Measurements from ENCODE around the gene TMCC1.
"Not testable (repeated sequence)": the region's sequence is repeated elsewhere in the genome, so short reads cannot be mapped to it uniquely, and the experiment has no call there.

TMCC1 gene

GRCh38 chr3:129769616-129770015 lies 123.9 kb downstream of the TMCC1 start:
- no peak for DNase-seq

DNA sequence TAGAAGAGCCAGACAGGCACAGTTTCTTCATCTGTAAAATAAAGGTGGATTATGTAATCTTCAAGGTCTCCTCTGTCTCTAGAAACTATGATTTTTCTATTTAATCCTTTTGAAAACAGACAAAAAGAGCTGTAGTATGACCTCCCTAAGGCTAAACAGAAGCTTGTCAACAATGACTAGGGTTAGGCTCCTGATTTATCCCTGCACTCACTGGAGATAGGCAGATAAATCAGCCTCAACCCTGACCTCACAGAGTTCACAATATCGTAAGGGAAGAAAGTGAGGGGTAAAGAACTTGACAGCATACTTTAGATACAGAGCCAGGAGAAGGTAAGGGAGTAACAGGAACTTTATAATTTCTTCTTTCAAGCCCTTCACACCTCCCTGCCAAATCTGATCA lies 124.8 kb downstream of the TMCC1 start:
- DNase-seq = no peak

DNA sequence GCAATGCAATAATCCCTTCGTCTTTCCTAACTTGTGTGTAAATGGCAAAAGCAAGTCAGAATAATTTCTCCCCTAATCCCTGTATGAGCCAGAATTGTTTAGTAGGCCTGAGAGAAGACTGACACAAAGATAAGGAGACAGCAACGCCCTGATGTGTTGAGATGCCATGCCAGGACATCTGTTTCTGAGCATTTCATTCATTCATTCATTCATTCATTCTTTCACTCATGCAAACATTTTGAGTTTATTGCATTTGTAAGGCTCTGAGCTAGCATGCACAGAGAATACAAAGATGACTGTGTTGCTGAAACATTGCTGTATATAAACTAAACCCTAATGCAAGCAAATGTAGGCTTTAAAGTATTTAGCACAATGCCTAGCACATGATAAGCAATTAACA lies 127.4 kb downstream of the TMCC1 start:
- no peak for DNase-seq

GRCh38 chr3:129764090-129764489 lies 129.4 kb downstream of the TMCC1 start:
- no peak for DNase-seq

GRCh38 chr3:129758785-129759320 lies 134.7 kb downstream of the TMCC1 start:
- no peak for DNase-seq

DNA sequence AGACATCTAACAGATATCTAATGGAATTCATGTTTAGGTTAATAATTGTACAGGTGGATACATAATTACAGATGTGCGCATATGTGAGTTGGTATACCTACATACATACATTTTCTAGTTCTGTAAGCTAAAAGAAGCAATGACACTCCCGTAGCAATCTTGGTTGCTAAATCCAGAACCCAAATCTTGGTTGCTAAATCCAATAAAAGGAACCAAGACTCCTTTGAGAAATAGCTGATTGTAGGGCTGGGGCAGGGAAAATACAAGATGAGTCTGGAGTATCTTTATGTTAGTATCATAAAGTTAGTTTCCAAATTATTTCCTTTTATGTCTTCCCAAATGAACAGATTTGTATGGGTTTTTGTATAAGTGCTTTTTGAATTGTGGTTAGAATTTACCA lies 135.2 kb downstream of the TMCC1 start:
- DNase-seq = no peak

DNA sequence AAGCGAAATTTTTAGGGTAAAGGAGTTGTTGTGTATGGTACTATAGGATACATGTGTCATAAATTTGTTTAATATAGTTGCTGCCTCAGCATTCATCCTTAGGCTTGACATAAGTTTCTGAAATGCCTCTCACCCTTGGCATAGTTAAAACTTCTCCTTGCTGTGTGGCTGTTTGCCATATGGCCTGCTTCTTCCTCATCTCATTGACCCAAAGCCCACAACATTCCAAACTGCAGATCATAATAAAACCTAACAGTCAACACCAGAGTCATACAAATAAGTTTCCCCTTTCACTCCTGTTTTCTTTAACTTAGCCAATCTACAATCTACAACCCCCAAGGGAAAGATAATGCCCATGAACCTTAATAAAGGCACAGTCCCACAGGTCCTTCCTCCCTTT lies 136.6 kb downstream of the TMCC1 start:
- no peak for DNase-seq

DNA sequence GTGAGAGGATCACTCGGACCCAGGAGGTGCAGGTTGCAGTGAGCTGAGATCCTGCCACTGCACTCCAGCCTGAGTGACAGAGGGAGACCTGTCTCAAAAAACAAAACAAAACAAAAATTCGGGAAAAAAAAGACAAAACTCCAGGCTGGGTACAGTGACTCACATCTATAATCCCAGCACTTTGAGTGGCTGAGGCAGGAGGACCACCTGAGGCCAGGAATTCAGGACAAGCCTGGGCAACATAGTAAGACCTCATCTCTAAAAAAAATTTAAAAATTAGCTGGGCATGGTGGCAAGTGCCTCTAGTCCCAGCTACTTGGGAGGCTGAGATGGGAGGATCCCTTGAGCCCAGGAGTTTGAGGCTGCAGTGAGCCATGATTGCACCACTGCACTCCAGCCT lies 142.4 kb downstream of the TMCC1 start:
- DNase-seq = not testable (repeated sequence)

GRCh38 chr3:129749692-129750091 lies 143.8 kb downstream of the TMCC1 start:
- DNase-seq = no peak

DNA sequence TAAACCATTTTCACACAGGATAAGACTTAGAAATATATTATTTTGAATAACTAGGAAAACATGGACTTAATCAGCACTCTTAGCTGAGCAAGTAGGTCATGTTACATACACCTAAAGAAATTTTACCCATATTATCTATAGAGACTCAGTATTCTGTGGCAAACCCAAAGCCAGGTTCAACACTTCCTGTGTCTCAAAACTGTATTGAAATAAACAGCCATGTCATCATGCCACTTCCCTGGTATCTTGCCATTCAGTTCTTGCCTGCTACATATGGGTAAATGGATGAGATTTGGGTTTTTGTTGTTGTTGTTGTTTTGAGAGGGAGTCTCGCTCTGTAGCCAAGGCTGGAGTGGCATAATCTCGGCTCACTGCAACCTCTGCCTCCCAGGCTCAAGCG lies 145.5 kb downstream of the TMCC1 start:
- DNase-seq = no peak

DNA sequence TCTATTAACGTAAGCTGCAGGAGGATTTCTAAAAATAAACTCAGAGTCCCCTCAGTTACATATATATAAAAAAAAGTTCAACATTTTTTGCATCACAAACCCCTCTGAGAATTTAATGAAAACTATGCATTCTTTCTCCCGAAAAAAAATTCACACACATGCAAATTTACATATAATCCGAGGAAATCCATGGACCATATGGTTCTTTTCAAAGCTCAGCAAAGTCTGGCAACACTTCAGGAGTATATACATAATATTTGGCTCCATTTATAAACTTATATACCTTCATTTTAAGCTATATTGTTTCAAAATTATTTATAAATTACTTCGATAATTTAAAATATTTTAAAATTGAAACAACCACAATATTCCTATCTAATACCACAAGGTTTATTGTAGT lies 146.4 kb downstream of the TMCC1 start:
- no peak for DNase-seq

DNA sequence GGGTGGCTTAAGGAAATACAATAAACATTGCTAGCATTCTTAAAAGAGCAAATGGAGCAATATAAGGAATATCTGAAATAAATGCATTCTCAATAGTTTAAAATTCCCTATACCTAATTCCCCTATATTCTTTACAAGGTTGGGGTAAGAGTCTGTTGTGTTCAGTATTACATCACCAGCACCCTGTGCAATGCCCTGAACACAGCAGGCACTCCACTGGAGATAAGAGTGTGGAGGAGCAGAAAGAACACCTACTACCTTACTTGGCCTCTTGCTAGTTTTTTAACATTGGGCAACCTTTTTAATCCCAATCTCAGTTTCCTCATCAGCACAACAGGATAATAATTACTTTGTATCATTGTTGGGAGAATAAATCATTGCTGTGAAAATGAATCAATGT lies 146.9 kb downstream of the TMCC1 start:
- no peak for DNase-seq

- DNase-seq = no peak
Observed at GRCh38 chr3:129745253-129745652, 148.3 kb downstream of the TMCC1 start.

DNA sequence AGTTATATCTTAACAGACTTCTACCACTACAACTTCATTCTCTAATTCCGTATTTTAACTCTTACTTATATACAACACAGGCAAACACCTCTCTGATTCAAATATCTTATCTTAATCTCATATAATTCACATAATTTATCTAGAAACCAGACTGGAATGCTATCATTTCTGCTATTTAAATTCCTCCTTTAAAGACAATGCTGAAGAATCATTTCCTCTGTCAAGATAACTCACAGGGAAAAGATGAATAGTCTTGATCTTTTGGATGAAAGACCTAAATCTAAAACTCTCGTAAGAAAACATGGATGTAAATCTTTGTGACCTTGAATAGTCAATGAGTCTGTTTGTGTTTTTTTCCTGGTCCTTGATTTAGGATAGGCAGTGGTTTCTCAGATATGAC lies 151.7 kb downstream of the TMCC1 start:
- no peak for DNase-seq

- DNase-seq = no peak
Observed at GRCh38 chr3:129740090-129740489, 153.4 kb downstream of the TMCC1 start.

DNA sequence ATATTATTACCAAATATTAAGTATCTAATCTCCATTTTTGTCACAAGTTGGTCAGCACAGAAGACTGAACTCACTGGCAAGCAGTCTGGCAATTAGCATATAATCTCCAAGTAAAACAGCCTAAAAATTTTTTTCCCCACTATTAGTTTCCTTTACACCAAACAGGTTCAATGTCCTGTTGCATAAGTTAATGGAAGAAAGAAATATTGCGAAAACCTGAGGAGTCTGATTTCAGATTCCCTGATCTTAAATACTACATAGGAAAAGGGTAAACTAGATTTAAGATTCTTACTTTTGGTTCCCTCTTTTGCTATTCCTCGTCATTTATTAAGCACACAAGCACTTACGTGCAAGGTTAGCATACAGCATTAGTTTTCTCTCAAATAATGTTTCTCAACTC lies 153.9 kb downstream of the TMCC1 start:
- no peak for DNase-seq

GRCh38 chr3:129738172-129738571 lies 155.3 kb downstream of the TMCC1 start:
- DNase-seq = no peak

GRCh38 chr3:129736070-129736469 lies 157.4 kb downstream of the TMCC1 start:
- DNase-seq = no peak

GRCh38 chr3:129735638-129736037 lies 157.9 kb downstream of the TMCC1 start:
- no peak for DNase-seq

DNA sequence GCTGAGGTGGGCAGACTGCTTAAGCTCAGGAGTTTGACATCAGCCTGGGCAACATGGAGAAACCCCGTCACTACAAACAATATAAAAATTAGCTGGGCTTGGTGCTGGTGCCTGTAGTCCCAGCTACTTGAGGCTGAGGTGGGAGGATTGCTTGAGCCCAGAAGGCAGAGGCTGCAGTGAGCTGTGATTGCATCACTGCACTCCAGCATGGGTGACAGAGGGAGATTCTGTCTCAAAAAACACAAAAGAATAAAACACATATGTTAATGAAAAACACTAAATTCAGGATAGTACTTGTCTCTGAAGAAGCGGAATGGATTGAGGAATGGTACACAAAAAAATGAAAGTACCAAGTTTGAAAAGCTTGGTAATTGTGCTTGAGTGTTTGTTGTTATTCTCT lies 159.1 kb downstream of the TMCC1 start:
- no peak for DNase-seq

GRCh38 chr3:129732200-129732876 lies 161.2 kb downstream of the TMCC1 start:
- no peak for DNase-seq

DNA sequence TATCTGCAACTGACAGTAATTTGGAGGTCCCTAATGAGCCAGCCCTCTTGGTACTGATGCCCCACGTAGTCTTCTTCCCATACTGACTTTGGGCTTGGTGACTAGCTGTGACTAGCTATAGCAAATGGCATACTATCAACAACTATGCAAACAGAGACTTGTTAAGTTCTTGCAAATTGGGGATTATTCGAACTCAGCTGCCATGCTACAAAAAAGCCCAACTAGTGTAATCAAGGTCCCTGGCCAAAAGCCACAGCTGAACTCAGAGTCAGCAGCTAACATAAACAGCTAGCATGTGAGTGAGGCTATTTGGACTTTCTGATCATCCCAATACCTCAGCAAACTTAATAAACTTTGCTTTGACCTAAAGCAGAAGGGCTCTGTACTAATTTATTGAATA lies 165.8 kb downstream of the TMCC1 start:
- no peak for DNase-seq

DNA sequence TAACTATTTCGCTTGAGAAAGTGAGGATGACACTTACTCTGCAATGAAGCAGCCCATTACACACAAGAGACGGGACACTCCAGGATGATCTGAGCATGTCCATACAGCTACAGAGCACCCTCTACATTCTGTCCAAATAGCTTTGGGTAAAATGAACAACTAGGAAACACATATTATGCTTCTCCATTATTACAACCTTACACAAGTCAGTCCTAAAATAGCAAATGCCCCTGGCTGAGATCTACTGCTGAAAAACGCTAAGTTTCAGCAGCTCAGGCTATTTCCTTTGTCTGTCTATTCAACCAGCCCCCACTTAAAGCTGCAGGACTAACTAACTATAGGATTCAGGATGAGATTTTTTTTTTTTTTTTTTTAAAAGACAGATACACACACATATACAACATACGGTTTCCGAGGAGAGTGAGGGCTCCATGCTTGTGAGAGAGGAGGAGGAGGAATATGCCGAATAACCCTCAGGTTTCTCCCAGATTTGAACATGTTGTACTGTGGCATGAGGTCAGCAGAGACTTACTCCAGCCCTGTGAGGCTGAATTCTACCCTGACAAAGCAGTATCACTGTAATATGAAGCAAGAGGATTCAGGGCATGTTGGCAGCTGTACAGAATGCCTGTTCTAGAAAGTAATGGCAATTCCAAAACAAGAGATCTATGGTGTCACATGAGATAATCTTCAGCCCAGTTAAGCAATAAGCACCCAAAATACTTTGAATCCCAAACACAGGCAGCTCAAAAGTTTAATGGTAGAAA lies 169.8 kb downstream of the TMCC1 start:
- no peak for DNase-seq

DNA sequence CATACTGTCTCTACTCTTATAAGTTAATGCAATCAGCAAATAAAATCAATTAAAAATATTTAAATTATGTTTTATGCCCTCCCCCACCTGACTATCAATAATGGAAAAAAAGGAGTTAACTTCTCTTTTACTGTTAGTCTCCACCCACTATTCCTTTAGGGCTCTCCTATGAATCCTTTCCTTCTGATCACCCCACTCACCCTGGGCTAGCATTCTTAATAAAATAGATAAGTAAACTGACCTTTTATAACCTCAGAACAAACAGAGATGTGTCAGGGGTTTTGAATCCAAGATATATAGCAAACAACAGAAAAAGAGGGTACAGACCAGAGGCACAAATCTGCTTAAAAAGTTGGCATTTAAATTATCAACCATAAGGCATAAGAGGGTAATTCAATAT lies 171.0 kb downstream of the TMCC1 start:
- no peak for DNase-seq

- DNase-seq = no peak
Observed at GRCh38 chr3:129718201-129718600, 175.3 kb downstream of the TMCC1 start.
